NCI-H510A (cell line): ENCODE results near the gene FBXW2.

Experiments
- DNase-seq: peaks from one replicate; lab custom pipeline; 2025; lab: John Stamatoyannopoulos, UW

FBXW2 gene

GRCh38 chr9:120714088-120714845, 78.9 kb downstream of the FBXW2 start, which contains the start of gene MEGF9:
Gene MEGF9 (minus strand): TSS chr9:120714470. CDS start chr9:120714358, 112 bp downstream.
- DNase-seq, result peak; percentile 97

DNA sequence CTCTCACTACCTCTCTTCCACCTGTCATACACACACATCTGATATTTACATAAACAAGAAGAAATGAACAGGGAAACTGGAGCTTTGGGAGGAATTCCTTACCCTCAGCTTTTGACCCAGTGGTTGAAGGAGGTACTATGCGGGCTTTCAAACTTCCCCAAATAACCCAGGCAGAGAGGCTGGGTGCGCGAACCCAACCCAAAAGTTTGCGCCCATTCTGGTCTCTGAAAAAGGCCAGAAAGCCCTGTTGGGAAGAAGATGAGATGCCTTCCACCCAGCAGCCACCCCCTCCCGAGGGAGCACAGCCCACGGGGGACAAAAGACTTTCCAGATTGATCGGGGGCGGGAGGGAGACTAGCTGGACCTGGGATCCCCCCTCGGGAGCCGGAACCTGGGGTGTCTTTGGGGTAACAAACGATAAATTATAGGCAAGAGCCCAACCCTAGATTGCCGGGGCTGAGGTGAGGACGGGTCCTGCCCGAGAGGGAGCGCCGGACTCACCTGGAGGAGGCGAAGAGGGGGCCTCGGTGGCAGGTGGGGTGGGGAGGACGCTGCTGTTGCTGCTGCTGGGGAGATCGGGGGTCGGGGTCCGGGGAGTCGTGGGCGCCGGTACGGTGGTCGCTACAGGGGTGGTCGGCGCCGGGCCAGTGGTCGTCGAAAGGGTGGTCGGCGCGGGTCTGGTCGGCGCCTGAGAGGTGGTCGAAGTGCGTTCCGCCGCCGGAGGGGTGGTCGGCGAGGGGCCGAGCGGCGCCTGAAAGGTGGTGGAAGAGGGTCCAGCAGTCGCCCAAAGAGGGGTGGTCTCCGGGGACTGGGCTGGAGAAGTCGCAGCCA, 79.7 kb downstream of the FBXW2 start:
- no peak for DNase-seq

GRCh38 chr9:120712539-120713031, 80.6 kb downstream of the FBXW2 start:
- DNase-seq, result no peak

DNA sequence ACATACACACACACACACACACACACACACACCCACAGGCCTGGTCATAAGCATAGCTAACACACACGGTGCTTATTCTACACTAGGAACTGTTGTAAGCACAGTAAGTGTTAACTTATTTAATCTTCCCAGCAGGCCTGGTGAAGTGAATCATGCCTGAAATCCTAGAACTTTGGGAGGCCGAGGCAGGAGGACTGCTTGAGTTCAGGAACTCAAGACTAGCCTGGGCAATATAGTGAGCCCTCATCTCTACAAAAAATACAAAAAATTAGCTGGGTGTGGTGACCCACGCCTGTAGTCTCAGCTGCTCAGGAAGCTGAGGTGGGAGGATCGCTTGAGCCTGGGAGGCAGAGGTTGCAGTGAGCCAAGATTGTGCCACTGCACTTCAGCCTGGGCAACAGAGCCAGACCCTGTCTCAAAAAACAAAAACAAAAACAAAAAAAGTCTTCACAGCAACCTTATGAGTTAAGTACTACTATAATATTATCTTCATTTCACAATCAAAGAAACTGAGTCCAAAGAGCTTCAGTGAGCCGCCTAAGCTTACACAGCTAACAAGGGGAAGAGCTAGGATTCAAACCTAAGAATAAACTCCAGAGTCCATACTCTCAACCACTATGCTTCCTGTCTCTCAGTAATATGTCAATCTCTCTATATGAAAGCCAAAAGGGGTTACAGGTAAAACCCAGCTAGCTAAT, 81.2 kb downstream of the FBXW2 start:
- DNase-seq, result no peak

DNA sequence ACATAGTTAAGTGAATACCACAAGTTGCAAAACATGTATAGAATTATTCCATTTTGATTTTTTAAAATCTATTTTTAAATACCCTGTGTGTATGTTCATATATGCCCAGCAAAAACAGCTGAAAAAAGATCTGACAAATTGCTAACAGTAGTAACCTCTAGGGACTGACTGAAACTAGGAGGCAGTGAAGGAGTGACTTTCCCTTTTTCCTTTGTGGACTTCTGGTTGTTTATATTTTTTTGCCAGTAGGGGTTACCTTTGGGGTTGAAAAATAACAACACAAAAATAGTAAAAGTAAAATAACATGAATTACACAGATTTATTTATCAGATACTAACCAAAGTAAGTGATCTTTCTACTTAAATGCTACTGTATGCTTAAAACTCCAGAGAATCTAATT, 81.9 kb downstream of the FBXW2 start:
- DNase-seq, result no peak

- no peak for DNase-seq
These were observed 82.9 kb downstream of the FBXW2 start for GRCh38 chr9:120710110-120710981.

- no peak for DNase-seq
These were observed 84.5 kb downstream of the FBXW2 start for GRCh38 chr9:120708526-120709224.

- DNase-seq, result no peak
These were observed 86.0 kb downstream of the FBXW2 start for GRCh38 chr9:120707170-120707569.
